Colonic mucosa (tissue), 4 donors: ENCODE results near the gene RARB. TPM values are rescaled to one million over a fixed set of nuclear protein-coding genes. Genes with fewer than 3 reads are reported as not detected.

Source experiments
- DNase-seq: peaks from one replicate; pipeline ENCODE4 v3.0.0-alpha.2; 2020
- H3K27ac ChIP-seq: fragments of 200-600 bp; one replicate; pipeline ENCODE4 v1.8.0; 2021
- H3K27me3 ChIP-seq: fragments of 200-600 bp; one replicate; pipeline ENCODE4 v1.8.0; 2021
- H3K36me3 ChIP-seq: fragments of 200-600 bp; one replicate; pipeline ENCODE4 v1.8.0; 2021
- H3K4me1 ChIP-seq: fragments of 200-600 bp; one replicate; pipeline ENCODE4 v1.8.0; 2021; ENCODE audit warnings: mild to moderate bottlenecking
- H3K4me3 ChIP-seq: fragments of 200-600 bp; one replicate; pipeline ENCODE4 v1.8.0; 2021
- H3K9ac ChIP-seq, 2 donors: one replicate each; pipeline ENCODE4 v1.7.0; 2013; ENCODE audit warnings: control low read depth in 2 of 2, low read depth in 2 of 2, low read length in 2 of 2
- H3K9me3 ChIP-seq: fragments of 200-600 bp; one replicate; pipeline ENCODE4 v1.8.0; 2021
- CTCF ChIP-seq: fragments of 200-600 bp; IDR thresholded peaks from one replicate; pipeline ENCODE4 v1.8.0; 2022; ENCODE audit warnings: antibody characterized with exemption, mild to moderate bottlenecking
- intact Hi-C: fragments of 100-400 bp; cut with DNase I; formaldehyde crosslinking; loops from one replicate; pipeline ENCODE4 v1.14.1; 2022
- total RNA-seq, 2 donors: library from RNA; stranded (reverse); fragmentation: NEBNext Ultra II Directional in 1 of 2; extraction: Animal tissue kit (Norgen Biotek cat#: 25700) in 1 of 2; gene quantifications; one replicate each; pipeline ENCODE4 v1.2.1, GENCODE V29; 2021
- donor health status: healthy.
- donor health status: DM: no; HTN: no; CAD: no.
- donor health status: DM: no; HTN: no; CAD: no.

RARB gene
- total RNA-seq, 2 donors from 2014 or later, result 0.54 to 0.74 TPM

DNA sequence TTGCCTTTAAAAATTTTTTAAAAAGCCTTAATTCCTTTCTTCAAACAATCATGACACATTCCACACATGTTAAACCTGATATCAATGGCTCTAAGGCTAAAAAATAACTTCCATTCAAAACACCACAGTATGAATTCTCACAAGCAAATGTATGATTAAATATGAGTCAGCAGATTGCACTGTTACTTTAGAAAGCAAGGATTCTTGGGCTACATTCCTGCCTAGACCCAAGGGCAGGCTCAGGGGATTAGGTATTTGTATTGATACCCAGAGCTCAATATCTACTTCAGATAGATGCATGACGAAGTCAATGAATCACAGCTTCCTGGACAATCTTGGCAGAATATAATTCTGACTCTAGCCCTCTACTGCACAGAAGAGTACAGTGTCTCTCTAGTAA lies 65.7 kb downstream of the RARB start:
- intact Hi-C loops, result no loop called here
- TF ChIP-seq CTCF, result no peak
- H3K9me3 ChIP-seq, result no peaks in the 10 kb centered on the region

GRCh38 chr3:25495304-25495703 lies 67.2 kb downstream of the RARB start:
- Histone ChIP-seq H3K27me3 (no peaks in the 10 kb centered on the region), H3K9ac (no peak overlapping the region), H3K4me3 (no peak overlapping the region), H3K4me1 (no peaks in the 10 kb centered on the region), H3K9me3 (no peaks in the 10 kb centered on the region), H3K36me3 (no peaks in the 10 kb centered on the region), H3K27ac (no peak overlapping the region)
- DNase-seq, result no peak
- TF ChIP-seq CTCF, result no peak
- intact Hi-C loops, result no loop called here

More for the DNA sequence above, 65.7 kb downstream of the RARB start:
- Histone ChIP-seq H3K4me3 (no peak overlapping the region), H3K36me3 (no peaks in the 10 kb centered on the region), H3K27me3 (no peaks in the 10 kb centered on the region), H3K9ac (no peak overlapping the region), H3K4me1 (no peaks in the 10 kb centered on the region), H3K27ac (no peak overlapping the region)
- no peak for DNase-seq

DNA sequence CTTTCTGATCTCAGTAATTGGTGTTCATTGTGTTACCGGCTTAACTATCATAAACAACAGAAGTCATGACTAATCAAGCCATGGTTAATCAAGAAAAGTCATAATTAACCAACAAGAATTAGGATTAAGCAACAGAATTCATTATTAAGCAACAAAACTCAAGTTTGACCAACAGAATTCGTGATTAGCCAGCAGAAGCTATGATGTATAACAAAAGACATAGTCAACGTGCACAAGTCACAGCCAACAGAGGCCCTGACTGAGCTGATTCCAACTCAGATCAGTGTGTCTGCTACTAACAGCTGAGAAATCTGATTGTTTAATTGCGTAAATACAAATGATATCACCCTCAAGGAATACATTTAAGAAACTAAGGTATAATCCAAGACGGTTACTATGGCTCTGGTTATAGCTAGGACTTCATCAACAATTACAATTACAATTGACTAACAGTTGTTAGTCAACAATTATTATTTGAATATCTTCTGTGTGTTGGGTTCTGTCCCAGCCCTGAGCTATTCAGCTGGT lies 67.7 kb downstream of the RARB start:
- no peak overlapping the region for H3K27ac ChIP-seq
- no peaks in the 10 kb centered on the region for H3K27me3 ChIP-seq
- H3K4me3 ChIP-seq, result no peak overlapping the region
- no peaks in the 10 kb centered on the region for H3K9me3 ChIP-seq
- no peak for DNase-seq
- intact Hi-C loops, result no loop called here
- H3K4me1 ChIP-seq, result no peaks in the 10 kb centered on the region
- TF ChIP-seq CTCF, result no peak
- H3K36me3 ChIP-seq, result no peaks in the 10 kb centered on the region
- no peak overlapping the region for H3K9ac ChIP-seq

DNA sequence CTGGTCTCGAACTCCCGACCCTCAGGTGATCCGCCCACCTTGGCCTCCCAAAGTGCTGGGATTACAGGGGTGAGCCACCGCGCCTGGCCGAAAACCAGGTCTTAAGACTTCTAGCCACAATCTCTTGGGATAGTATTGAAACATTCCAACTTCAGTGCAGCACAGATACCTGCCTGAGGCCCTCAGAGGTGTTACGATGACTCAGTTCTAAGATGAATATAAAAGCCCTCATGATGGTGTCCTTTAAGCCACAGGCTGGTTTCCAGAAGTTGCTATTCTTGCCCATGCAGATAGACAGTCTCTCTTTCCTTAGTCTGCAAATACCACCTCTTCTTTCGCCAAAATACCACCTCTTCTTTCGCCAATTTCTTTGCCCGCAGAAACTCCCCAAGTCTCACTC lies 69.0 kb downstream of the RARB start:
- Histone ChIP-seq H3K4me1 (no peaks in the 10 kb centered on the region), H3K9ac (no peak overlapping the region), H3K9me3 (no peaks in the 10 kb centered on the region), H3K36me3 (no peaks in the 10 kb centered on the region), H3K4me3 (no peak overlapping the region), H3K27me3 (no peaks in the 10 kb centered on the region), H3K27ac (no peak overlapping the region)
- DNase-seq, result no peak
- intact Hi-C loops, result no loop called here
- TF ChIP-seq CTCF, result no peak

- no peak overlapping the region for H3K4me3 ChIP-seq
- no peak overlapping the region for H3K27ac ChIP-seq
- no peak for DNase-seq
- no peaks in the 10 kb centered on the region for H3K27me3 ChIP-seq
- H3K9ac ChIP-seq, result no peak overlapping the region
- intact Hi-C loops, result no loop called here
- no peak for TF ChIP-seq CTCF
- H3K4me1 ChIP-seq, result no peaks in the 10 kb centered on the region
- H3K36me3 ChIP-seq, result no peaks in the 10 kb centered on the region
- H3K9me3 ChIP-seq, result no peaks in the 10 kb centered on the region
These were observed 72.7 kb downstream of the RARB start for GRCh38 chr3:25500706-25501210.
